Gastroesophageal sphincter (tissue), 3 donors: ENCODE measurements around the gene PRDM16.

Experiments
- CTCF ChIP-seq, 4 experiments: fragments of 200-600 bp in 2 of 4; fragments of 450-650 bp in 2 of 4; sonication (generic) in 1 of 4; IDR thresholded peaks; one replicate each; pipeline ENCODE4 v1.5.1; 2017 to 2019; ENCODE audit warnings: antibody characterized with exemption in 4 of 4, mild to moderate bottlenecking in 2 of 4, moderate library complexity in 2 of 4
- POLR2A ChIP-seq, 2 donors: fragments of 450-650 bp; IDR thresholded peaks; one replicate each; pipeline ENCODE4 v1.6.1; 2017; ENCODE audit warnings: antibody characterized with exemption in 2 of 2, mild to moderate bottlenecking in 2 of 2, moderate library complexity in 1 of 2

GRCh38 chr1:3241236-3241550 lies 172.2 kb downstream of the PRDM16 start:
- no peak for TF ChIP-seq CTCF (IDR thresholded peaks at IDR 0.05)
- TF ChIP-seq POLR2A (IDR thresholded peaks at IDR 0.05), result no peak
